Small intestine (tissue), 7 donors: ENCODE results near the gene EXD3. TPM values are rescaled to one million over a fixed set of nuclear protein-coding genes. Genes with fewer than 3 reads are reported as not detected.
"Not testable (repeated sequence)": the region's sequence is repeated elsewhere in the genome, so short reads cannot be mapped to it uniquely, and the experiment has no call there.

Experiments used
- DNase-seq, 2 donors: peaks; one replicate each; pipeline versions ENCODE4 v3.0.0 to v3.0.0-alpha.2; 2013
- FAIRE-seq: peaks from 2 replicates; lab custom pipeline; 2012; peaks lifted over from hg19 to GRCh38; lab: Jason Lieb, UNC
- H3K27ac ChIP-seq, 3 donors: one replicate each; pipeline ENCODE4 v1.5.1; 2013; ENCODE audit warnings: low read length in 2 of 3, mild to moderate bottlenecking in 2 of 3, control low read depth in 1 of 3, inconsistent platforms in 1 of 3, low read depth in 1 of 3, moderate library complexity in 1 of 3
- H3K27me3 ChIP-seq, 3 donors: one replicate each; pipeline ENCODE4 v1.6.1; 2013; ENCODE audit warnings: low read length in 3 of 3, inconsistent platforms in 1 of 3; ENCODE audit not compliant: control insufficient read depth in 3 of 3, insufficient read depth in 3 of 3
- H3K36me3 ChIP-seq, 3 donors: one replicate each; pipeline ENCODE4 v1.6.1; 2013; ENCODE audit warnings: low read length in 3 of 3, inconsistent platforms in 1 of 3, low read depth in 1 of 3, mild to moderate bottlenecking in 1 of 3, moderate library complexity in 1 of 3; ENCODE audit not compliant: control insufficient read depth in 3 of 3, insufficient read depth in 2 of 3
- H3K4me1 ChIP-seq, 3 donors: one replicate each; pipeline ENCODE4 v1.6.1; 2013; ENCODE audit warnings: low read length in 2 of 3, inconsistent platforms in 1 of 3, low read depth in 1 of 3, mild to moderate bottlenecking in 1 of 3, moderate library complexity in 1 of 3; ENCODE audit not compliant: control insufficient read depth in 3 of 3, insufficient read depth in 2 of 3
- H3K4me3 ChIP-seq, 3 donors: one replicate each; pipeline ENCODE4 v1.5.1; 2013; ENCODE audit warnings: low read length in 3 of 3, control low read depth in 1 of 3, inconsistent platforms in 1 of 3, low read depth in 1 of 3, mild to moderate bottlenecking in 1 of 3, moderate library complexity in 1 of 3
- H3K9me3 ChIP-seq, 2 donors: one replicate each; pipeline ENCODE4 v1.6.1; 2013; ENCODE audit warnings: low read depth in 1 of 2, low read length in 1 of 2; ENCODE audit not compliant: control insufficient read depth in 2 of 2, insufficient read depth in 1 of 2
- WGBS, 3 donors: extraction: QIAGEN DNeasy Blood & Tissue Kit; methylation state at CpG; one replicate each; pipeline ENCODE4 v1.1.7; 2013; 5-methylcytosine and 5-hydroxymethylcytosine counted together
- polyA plus RNA-seq, 4 donors: library from polyadenylated mRNA; stranded (reverse) in 3 of 4; unstranded in 1 of 4; fragments of 200-250 nt in 3 of 4; fragments of 120-200 nt in 1 of 4; gene quantifications; one replicate each; pipeline versions ENCODE4 v1.2.1 to v1.2.3, GENCODE V29; 2013
- donor health status: healthy with polysubstance abuse.
- donor health status: control.
- donor health status: control.
- donor health status: Bipolar disorder and iron deficiency.
- donor health status: healthy.

Gene EXD3
- polyA plus RNA-seq, 4 donors = 15.0 to 47.8 (median 32.4) TPM

DNA sequence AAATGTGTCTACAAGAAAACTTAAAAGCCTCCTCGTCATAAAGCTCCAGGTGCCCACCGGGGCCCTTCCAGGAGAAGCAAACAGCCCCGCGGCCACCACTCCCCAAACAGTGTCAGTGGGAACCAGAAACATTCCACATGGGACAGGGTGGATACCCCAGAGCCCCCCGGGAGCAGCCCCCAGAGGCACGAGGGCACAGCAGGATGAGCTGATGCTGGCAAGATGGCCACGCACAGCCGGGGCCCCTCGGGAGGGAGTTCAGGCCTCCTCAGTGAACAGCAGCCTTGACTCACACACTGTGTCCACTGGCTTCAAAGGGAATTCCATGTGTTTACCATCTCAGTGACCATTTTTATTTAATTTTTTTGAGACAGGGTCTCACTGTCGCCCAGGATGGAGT, 10.5 kb downstream of the EXD3 start:
- FAIRE-seq (no peak), DNase-seq (no peak)
- Histone ChIP-seq H3K4me1 (peaks cover 0 to 4% (median under 1%) of the 10 kb centered on the region in 3 donors), H3K9me3 (no peaks in the 10 kb centered on the region), H3K4me3 (no peak overlapping the region), H3K27ac (no peak overlapping the region), H3K27me3 (no peaks in the 10 kb centered on the region), H3K36me3 (peaks cover 0 to 47% (median 0%) of the 10 kb centered on the region in 3 donors)
- WGBS, 3 donors = 82 to 88% (median 85%) methylated on average over 10 of the region's 10 CpGs

DNA sequence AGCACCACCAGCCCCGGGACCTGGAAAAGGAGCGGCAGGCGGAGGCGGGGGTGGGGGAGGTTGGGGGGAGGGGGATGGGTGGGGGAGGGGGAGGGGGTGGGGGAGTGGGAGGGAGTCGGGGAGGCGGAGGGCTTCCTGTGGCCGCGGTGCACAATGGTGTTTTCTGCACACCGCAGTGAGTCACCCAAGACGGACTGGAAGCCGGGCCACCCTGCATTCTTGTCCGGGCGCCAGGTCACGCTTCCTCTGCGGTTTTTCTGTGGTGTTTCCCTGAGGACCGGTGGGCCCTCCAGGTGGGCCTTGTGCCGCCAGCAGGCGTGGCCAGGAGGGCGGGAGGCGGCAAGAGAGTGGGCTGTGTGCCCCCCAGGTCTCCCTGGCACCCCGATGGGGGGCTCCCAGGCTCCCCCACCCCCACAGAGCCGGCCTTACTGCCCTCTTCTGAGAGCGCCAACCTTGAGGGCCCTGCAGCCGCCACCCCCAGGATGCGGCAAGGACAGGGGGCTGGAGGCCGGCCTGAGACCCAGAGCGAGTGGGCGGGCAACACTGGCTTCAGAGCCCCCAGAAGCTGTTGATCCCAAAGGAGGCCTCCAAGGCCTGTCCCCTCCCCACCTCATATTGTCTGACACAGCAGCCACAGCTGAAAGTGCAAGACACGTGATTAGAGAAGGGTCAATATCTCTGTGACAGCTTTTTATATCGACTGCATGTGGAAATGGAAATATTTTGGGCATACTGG, 11.1 kb downstream of the EXD3 start:
- H3K36me3 ChIP-seq = peaks cover 0 to 43% (median 0%) of the 10 kb centered on the region in 3 donors
- H3K27me3 ChIP-seq = no peaks in the 10 kb centered on the region
- no peak overlapping the region for H3K4me3 ChIP-seq
- H3K9me3 ChIP-seq = no peaks in the 10 kb centered on the region
- 55 to 76% (median 57%) methylated on average over 15 to 30 of the region's 30 CpGs for WGBS, 3 donors
- H3K27ac ChIP-seq = peak overlapping the region in 1 of 3 donors; percentile 62
- H3K4me1 ChIP-seq = peaks cover 0 to 4% (median 4%) of the 10 kb centered on the region in 3 donors
- FAIRE-seq (no peak), DNase-seq (no peak)

DNA sequence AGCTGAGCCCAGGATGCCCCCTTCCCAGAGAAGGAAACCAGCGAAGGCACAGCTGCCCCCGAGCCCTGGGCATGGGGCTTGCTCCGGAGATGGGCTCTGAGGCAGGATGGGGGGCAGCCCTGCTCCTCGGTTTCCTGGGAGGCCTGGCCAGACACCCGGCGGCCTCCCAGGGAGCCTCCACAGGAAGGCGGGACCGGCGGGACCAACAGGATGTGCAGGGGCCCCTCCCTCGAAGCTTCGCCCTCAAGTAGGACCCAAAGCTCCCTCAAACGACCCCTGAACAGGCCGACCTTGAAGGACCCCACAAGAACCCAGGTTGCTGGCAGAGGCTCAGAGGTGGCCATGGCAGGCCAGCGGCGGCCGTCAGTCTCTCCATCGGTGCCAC, 11.7 kb downstream of the EXD3 start:
- DNase-seq (no peak), FAIRE-seq (no peak)
- Histone ChIP-seq H3K27ac (peak overlapping the region in 1 of 3 donors; percentile 35), H3K9me3 (no peaks in the 10 kb centered on the region), H3K36me3 (peaks cover 0 to 38% (median 0%) of the 10 kb centered on the region in 3 donors), H3K27me3 (no peaks in the 10 kb centered on the region), H3K4me1 (peaks cover 0 to 6% (median 4%) of the 10 kb centered on the region in 3 donors), H3K4me3 (no peak overlapping the region)
- WGBS, 3 donors = 54 to 75% (median 54%) methylated on average over 12 to 17 of the region's 17 CpGs

- no peak for FAIRE-seq
Observed at GRCh38 chr9:137410891-137411249, 12.1 kb downstream of the EXD3 start.

GRCh38 chr9:137410236-137410890, 12.6 kb downstream of the EXD3 start:
- not testable (repeated sequence) for FAIRE-seq, DNase-seq, H3K27ac ChIP-seq, H3K9me3 ChIP-seq, H3K4me3 ChIP-seq, H3K27me3 ChIP-seq
- H3K36me3 ChIP-seq = peaks cover 0 to 31% (median 0%) of the 10 kb centered on the region in 3 donors
- WGBS, 3 donors = 72 to 82% (median 80%) methylated on average over 18 of the region's 18 CpGs
- peaks cover 0 to 14% (median 4%) of the 10 kb centered on the region in 3 donors for H3K4me1 ChIP-seq

More at GRCh38 chr9:137410891-137411249, 12.1 kb downstream of the EXD3 start:
- H3K36me3 ChIP-seq = peaks cover 0 to 36% (median 0%) of the 10 kb centered on the region in 3 donors
- peaks cover 0 to 10% (median 4%) of the 10 kb centered on the region in 3 donors for H3K4me1 ChIP-seq
- no peak for DNase-seq
- H3K9me3 ChIP-seq = no peaks in the 10 kb centered on the region
- no peaks in the 10 kb centered on the region for H3K27me3 ChIP-seq
- peak overlapping the region in 1 of 3 donors; percentile 35 for H3K27ac ChIP-seq
- no peak overlapping the region for H3K4me3 ChIP-seq
- WGBS, 3 donors = 83 to 88% (median 88%) methylated on average over 13 to 15 of the region's 15 CpGs

DNA sequence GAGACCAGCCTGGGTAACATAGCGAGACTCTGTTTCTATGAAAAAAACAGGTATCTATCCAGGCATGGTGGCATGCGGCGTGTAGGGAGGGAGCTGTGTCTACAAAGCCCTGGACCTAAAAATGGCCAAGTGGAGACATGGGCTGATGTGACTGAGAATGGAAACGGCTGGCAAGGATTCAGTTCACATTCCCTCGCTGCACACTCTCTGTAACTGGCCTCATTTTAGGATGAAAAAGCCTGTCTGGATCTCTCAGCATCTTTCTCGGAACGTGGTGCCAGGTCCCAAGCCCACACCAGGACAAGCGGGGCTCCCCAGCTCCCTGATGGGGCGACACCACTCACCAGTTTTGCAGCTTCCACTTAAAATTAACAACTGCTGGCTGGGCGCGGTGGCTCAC, 13.4 kb downstream of the EXD3 start:
- FAIRE-seq (no peak), DNase-seq (no peak)
- Histone ChIP-seq H3K4me3 (no peak overlapping the region), H3K36me3 (peaks cover 0 to 35% (median 0%) of the 10 kb centered on the region in 3 donors), H3K4me1 (peaks cover 0 to 20% (median 4%) of the 10 kb centered on the region in 3 donors), H3K27ac (no peak overlapping the region), H3K9me3 (no peaks in the 10 kb centered on the region), H3K27me3 (no peaks in the 10 kb centered on the region)
- 87 to 94% (median 89%) methylated on average over 11 of the region's 11 CpGs for WGBS, 3 donors

DNA sequence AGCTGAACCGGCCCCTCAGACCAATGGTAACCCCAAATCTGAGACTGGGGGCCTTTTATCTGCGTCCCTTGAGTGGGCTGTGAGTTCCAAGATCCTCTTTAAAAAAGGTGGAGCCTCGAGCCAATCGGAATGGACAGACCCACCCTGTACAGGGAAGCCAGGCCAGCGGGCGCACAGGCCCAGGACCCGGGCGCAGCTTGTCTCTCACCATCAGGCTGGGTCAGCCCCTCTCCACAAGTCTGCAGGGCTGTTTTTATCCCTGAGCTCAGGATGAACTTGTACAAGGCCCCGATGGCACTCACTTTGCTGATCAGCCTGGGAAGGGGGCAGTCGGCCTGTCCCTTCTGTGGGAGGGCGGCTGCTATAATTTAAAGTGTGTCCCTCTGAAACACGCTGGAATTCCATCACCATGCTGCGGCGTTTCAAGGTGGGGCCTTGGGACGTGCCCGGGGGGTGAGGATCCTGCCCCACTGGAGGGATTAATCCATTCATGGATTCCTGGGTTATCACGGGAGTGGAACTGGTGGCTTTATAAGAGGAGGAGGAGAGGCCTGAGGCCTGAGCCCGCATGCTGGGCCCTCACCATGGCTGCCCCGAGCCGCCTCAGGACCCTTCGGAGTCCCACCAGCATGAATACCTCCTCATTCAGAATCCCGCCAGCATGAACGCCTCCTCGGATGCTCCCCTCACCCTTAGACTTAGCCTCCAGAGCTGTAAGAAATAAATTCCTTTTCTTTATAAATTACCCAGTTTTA, 14.1 kb downstream of the EXD3 start:
- Histone ChIP-seq H3K4me1 (peaks cover 0 to 20% (median 4%) of the 10 kb centered on the region in 3 donors), H3K27me3 (no peaks in the 10 kb centered on the region), H3K27ac (no peak overlapping the region), H3K9me3 (no peaks in the 10 kb centered on the region), H3K4me3 (no peak overlapping the region), H3K36me3 (peaks cover 0 to 36% (median 0%) of the 10 kb centered on the region in 3 donors)
- WGBS, 3 donors = 92 to 94% (median 93%) methylated on average over 24 of the region's 24 CpGs
- FAIRE-seq (no peak), DNase-seq (no peak)
